Measurements from ENCODE around the gene NFE2L2. TPM values are rescaled to one million over a fixed set of nuclear protein-coding genes. Genes with fewer than 3 reads are reported as not detected.
"Not testable (repeated sequence)": the region's sequence is repeated elsewhere in the genome, so short reads cannot be mapped to it uniquely, and the experiment has no call there.

Gene NFE2L2
- total RNA-seq, 1 donor: 36.1 TPM

DNA sequence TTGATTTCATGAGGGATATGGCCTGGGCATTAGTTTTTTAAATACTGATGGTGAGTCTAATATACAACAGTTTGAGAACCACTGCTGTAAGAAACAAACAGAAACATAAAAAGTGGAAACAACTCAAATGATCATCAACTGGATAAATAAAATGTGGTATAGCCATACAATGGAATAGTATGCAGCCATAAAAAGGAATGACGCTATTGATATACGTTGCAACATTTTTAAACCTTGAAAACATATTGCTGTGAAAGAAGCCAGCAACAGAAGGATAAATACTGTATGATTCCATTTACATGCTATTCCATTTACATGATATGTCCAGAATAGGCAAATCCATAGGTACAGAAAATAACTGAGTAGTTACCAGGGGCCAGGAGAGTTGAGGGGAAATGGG lies 6.5 kb downstream of the NFE2L2 start:
- no peak for DNase-seq (ENCODE audit: low read depth in 2 of 3, low spot score in 2 of 3)

DNA sequence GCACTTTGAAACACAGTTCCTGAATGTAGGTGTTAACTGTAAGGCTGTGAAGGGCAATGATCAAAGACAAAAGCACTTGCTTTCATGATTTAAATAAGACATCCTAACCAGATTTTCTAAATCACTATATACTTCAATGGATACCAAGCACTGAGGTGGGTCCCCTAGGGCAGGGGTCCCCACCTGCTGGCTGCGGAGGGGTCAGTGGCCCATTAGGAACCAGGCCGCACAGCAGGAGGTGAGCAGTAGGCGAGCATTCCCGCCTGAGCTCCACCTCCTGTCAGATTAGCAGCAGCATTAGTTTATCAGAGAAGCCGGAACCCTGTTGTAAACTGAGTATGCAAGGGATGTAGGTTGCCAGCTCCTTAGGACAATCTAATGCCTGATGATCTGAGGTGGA lies 7.1 kb downstream of the NFE2L2 start:
- no peak for DNase-seq (ENCODE audit: low read depth in 2 of 3, low spot score in 2 of 3)

DNA sequence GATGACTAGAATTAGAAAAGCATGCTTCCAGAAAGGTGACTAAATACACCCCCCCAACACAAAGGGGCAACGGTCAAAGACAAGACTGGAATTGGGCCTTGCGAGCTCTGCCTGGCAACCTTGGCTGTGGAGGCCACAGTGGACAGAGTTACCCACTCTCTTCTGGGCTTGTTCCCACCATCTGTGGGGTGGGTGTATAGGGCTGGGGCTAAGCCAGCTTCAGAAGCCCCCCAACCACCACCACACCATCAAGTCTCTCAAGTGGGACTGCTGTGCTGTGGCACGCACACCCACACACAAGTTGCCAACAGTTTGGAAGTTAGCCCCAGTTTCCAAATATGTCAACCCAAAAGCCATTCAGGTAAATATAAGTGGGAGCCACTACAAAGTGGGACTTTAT lies 7.8 kb downstream of the NFE2L2 start:
- DNase-seq (ENCODE audit: low read depth in 2 of 3, low spot score in 2 of 3): no peak

DNA sequence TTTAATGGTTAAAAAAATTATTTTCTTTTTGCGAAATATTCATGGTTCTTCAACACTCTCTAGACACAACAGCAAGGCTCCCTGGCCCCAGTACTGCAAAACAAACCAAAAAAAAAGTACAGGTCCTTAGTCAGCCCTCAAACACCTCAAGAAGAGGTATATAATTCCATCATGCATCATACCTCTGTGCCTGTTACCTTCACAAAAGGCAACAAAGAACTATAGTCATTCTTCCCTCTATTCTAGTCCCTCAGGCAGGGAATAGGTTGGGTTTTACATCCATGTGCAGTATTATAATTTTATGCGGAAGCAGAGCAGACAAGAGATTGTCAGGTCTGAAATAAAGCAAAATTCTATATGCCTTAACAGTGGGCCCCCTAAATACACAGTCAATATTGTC lies 8.5 kb downstream of the NFE2L2 start:
- DNase-seq (ENCODE audit: low read depth in 2 of 3, low spot score in 2 of 3): no peak

DNA sequence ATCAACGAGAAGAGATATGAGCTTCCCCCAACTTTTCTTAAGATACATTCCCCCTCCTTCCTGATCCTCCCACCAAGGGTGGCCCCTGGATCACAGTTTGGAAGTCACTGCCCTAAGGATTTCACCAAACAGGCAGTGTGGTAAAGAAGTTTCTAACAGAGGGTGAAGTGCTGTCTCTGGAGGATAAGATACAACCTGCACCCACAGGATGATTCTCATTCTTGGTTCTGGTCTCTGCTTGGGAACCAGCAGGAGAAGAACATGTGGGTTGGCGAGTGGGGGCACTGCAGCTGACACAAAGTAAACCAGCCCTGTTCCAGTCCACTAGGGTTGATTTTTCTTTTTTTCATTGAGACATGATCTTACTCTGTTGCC lies 9.3 kb downstream of the NFE2L2 start:
- DNase-seq (ENCODE audit: low read depth in 2 of 3, low spot score in 2 of 3): no peak

DNA sequence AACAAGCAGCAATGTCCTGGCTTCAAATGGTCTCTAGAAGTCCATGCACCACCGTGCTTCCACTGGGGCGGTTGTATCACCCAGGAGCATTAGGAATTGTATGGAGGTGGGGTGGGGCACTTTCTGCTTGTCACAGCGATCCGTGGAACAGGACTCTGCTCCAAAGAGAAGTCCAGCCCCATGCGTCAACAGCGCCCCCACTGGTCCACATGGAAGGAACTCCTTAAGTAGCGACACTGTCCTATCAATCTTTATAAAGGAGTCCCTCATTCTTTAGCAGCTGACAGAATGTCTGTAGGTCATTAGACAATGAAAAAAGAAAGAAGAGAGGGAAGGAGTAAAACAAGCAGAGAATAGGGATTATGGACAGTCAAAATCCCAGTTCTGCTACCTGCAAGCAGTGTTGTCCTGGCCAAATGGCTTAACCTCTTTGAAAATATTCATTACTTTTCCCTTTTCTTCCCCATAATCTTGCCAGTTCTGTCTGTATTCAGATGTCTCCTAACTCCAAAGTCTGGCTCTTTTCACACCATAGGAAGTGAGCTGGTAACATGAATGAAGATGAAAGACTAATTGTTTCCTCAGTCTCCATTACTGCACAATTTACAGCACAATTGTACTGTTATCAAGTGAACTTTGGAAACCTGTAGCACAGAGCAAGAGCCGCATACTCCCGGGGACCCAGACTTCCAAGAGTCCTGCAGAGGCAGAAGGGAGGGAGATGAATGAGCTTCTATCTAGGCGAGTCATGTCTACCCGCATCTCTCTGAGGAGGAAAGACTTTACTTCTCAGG lies 9.9 kb downstream of the NFE2L2 start:
- DNase-seq (ENCODE audit: low read depth in 2 of 3, low spot score in 2 of 3): no peak

DNA sequence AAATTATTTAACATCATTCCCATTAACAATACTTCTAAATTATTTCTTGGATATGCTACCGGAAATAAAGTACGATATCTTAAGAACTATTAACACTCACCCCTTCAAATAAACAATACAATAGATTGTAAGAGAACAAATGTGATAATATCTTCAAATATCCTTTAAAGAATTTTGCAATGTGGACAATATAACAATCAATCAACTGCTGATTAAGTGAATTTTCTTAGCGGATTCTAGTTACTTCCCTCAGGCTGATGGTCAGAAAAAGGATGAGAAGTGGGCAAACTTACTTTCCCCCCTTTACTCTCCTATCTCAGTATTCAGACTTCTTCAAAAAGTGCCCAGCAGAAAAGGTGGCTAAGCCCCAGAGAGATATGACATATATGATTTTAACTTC lies 10.8 kb downstream of the NFE2L2 start:
- no peak for DNase-seq (ENCODE audit: low read depth in 2 of 3, low spot score in 2 of 3)

DNA sequence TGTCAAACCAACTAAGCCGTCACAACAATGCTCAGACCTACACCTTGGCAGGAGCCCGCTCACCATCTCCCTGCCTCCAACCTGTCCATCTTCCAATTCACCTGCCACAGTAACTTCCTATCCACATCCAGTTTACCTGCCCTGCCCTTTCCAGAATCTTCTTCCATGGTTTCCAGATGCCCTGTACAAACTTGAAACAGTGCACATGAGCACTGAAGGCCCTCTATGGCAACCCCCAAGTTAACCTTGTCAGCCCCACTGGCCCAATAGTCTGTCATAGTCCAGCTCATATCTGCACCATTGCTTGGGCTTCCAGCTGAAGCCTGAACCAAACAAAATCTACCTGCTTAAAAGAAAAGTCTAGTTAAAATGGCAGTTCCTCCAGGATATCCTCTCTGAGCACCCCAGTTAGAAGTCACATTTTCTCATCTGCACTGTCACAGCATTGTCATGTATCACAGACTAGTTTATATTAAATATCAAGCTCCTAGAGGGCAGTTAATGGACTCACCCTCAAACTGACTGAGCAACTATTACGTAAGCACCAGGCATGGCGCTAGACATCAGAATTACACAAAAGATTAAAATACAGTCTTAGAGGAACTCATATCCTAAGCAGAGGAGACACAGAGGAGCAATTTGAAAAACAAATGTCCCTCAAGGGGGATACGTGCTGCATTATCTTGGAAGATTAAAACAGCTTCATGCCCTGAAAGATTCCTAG lies 11.6 kb downstream of the NFE2L2 start:
- DNase-seq (ENCODE audit: low read depth in 2 of 3, low spot score in 2 of 3): no peak

DNA sequence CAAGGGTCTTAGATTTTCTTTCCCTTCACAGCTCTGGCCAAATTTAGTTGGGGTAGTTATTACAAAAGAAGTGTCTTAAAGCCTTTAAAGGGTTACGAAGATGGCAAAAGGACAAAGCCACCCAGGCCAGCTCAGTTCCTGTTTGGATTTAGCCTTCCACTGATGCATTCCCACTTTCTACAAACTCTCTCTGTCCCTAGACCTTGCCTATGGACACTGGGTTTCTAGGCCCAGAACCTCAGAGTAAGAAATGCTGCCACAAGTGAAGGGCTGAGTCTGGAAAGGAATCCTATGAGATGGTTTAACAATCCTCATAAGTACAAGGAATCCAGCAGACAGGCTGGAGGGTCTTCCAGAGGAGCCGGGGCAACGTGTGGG lies 13.4 kb downstream of the NFE2L2 start:
- DNase-seq (ENCODE audit: low read depth in 2 of 3, low spot score in 2 of 3): no peak

DNA sequence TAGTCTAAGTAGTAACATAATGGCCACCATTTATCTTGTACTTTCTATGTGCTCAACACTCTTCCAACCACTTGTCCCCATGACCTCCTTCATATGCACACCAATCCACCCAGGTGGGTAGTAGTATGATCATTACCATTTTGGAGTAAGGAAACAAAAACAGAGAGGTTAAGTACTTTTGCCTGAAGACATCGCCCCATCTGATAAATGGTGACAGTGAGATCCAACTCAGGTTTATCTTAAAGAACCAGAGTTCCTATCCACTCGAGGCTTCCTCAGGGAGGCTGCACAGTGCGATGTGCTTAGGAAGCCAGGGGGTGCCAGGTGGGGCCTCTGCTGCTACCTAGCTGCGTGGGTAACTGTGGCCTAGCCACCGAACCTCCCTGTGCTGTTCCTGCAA lies 14.1 kb downstream of the NFE2L2 start:
- DNase-seq (ENCODE audit: low read depth in 2 of 3, low spot score in 2 of 3): no peak

DNA sequence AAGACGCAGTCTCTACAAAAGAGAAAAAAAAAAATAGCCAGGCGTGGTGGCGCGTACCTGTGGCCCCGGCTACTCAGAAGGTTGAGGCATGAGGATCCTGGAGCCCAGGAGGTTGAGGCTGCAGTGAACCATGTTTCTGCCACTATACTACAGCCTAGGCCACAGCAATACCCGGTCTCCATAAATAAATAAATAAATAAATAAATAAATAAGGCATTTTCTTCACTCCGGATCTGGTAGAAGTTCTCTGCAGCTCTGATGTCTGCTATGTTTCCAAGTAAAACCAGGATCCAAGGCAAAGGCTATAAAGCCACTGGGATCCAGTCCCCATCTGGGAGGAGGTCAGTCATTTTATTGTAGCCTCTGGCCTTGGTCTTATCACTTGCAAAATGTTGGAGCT lies 15.5 kb downstream of the NFE2L2 start:
- DNase-seq (ENCODE audit: low read depth in 2 of 3, low spot score in 2 of 3): no peak

DNA sequence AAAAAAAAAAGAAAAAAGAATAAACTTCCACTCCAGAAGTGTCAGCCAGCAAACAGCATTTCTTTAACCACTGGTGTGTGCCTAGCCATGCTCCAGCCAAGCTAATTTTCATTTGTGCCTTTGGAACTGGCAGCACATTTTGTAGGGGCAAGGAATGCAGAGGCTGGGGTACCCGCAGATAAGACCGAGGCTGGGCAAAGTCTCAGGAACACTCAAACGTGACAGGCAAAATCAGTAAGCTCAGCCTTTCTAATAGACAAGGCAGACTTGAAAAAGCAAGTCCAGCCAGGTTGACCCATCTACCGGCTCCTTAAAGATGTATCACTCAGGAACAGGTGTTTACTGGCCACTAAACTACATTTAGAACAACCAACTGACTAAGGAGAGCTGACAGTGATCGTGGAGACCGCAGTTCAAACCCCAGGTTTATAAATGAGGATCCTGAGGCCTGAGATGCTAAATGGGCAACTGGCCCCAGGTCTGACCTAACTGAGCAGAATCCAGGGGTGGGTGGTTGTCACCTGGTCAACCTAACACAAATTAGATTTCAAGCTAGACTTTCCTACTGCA lies 16.7 kb downstream of the NFE2L2 start:
- DNase-seq (ENCODE audit: low read depth in 2 of 3, low spot score in 2 of 3): no peak

DNA sequence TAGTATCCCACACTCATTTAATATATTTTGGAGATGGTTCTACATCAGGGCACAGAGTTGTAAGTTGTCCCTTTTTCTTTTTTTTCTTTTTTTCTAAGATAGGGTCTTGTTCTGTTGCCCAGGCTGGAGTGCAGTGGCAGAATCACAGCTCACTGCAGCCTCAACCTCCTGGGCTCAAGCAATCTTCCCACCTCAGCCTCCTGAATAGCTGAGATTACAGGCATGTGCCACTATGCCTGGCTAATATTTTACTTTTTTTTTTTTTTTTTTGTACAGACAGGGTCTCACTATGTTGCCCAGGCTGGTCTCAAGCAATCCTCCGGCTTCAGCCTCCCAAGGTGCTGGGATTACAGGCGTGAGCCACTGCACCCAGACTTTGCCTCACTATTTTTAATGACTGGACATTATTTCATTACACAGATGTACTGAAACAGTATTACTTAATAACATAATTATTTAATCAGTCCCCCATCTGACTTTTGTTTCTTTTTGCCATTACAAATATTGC lies 17.9 kb downstream of the NFE2L2 start:
- DNase-seq (ENCODE audit: low read depth in 2 of 3, low spot score in 2 of 3): not testable (repeated sequence)

DNA sequence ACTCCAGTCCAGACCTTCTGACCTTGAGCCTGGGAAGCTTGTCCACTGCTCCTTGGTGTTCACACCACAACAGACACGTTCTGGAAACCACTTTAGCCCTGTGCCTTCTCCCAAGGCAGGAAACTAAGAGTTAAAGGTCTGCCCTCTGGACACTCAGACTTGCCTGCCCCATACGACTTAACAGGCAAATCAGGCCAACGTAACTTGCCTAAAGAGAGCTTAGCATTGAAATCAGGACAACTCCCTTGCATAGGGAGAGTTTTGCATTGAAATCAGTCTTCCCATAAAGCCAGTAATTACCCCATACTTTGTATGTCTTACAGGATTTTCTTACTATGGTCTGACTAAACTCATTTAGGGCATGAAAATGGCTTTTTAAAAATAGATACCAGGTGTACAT lies 18.5 kb downstream of the NFE2L2 start:
- DNase-seq (ENCODE audit: low read depth in 2 of 3, low spot score in 2 of 3): no peak

DNA sequence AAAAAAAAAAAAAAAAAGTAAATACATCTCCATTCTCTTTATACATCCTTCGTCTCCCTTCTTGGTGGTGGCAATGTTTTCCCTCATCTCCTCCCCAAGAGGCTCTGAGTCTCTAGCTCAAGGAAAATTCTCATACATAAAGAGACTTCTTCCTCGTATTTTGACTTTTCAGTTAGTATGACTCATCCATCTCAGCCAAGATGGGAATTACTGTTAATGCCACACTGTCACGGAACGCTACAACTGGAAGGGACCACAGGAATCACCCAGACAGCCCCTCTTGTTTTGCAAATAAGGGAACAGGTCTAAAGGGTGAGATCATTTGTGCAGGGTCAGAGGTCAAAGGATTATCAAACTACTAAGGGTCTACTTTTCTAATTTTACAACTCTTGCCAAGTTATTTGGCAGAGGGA lies 19.5 kb downstream of the NFE2L2 start:
- no peak for DNase-seq (ENCODE audit: low read depth in 2 of 3, low spot score in 2 of 3)

DNA sequence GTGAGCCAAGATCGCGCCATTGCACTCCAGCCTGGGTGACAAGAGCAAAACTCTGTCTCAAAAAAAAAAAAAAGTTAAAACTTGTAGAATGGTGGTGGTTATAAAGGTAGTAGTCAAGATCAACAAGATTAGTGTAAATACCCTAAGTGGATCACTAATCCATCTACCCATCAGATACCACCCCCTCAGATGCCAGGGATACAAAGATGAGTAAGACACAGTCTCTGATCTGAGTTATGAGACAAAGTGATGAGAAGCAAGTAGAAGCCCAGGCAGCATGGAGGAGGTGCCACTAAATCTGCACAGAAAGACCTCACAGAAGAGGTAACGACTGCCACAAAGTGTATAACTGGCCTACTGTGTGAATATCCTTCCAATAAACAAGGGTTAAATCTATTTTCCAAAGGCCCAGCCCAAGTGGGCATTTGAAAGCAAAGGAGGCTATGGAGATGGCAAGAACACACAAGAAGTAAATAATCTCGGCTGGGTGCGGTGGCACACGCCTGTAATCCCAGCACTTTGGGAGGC lies 20.2 kb downstream of the NFE2L2 start:
- no peak for DNase-seq (ENCODE audit: low read depth in 2 of 3, low spot score in 2 of 3)

DNA sequence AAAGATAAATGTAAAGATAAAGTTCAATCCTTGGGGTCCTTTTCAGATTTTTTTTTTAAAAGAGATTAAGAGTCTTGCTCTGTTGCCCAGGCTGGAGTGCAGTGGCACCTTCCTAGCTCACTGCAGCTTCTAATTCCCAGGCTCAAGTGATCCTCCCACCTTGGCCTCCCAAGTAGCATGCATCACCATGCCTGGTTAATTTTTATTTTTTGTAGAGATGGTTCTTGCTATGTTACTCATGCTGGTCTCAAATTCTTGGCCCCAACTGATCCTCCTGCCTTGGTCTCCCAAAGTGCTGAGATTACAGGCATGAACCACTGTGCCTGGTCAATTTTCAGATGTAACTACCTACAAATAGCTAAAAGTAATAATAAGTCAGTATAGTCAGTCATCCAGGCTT lies 21.1 kb downstream of the NFE2L2 start:
- no peak for DNase-seq (ENCODE audit: low read depth in 2 of 3, low spot score in 2 of 3)

DNA sequence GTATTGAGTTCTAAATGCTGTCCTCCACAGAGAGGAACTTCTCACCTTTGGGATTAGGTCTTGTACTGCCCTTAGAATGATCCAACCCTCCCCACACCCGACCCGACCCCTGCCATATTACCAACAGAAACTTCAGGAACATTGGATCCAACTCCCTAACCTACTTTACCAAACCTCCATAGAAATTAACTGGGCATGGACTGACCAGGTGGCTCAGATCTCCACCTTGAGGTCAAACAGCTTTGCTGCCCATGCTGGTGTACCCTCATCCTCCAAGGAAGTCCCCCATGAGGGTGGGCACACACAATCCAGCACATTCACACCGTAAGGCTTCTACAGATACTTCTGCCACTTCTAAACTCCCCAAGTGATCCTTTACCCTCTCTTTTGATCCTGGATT lies 21.5 kb downstream of the NFE2L2 start:
- DNase-seq (ENCODE audit: low read depth in 2 of 3, low spot score in 2 of 3): no peak

DNA sequence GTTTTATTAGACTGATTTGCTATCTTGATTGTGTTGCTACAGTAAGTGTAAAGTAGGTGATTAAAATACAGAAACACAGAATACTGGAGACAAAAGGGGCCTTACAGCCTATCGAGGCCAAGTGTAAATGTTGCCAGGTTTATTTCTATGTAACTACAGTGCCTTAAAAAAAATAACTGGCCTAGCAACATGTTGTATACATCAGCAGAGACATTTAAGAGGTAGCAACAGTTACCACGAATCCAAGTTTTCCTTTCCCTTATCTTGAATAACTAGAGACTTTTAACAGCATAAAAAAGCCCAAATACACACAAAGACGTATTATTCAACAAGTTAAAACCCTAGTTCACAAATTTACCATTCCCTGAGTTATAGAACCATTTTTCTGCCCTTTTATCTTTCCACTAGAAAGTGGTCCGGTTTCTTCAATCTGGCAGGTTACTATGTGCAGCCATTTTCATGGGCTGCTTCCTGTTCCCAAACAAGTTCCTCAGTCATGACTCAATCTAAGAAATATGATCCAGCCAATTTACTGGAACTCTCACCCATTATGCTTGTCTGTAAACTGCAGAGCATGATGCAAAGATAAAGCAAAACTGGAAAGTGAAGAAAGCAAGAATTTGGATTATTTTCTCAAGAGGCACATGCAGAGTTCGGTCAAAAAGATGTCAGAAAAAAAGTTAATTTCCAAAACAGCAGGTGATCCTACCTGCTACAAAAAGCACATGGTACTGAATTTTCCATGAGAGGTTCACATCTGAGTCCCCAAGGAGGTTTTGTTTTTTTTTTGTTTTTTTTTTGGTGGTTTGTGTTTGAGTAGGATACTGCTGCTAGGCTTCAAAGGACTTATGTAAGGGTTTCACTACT lies 22.2 kb downstream of the NFE2L2 start:
- DNase-seq (ENCODE audit: low read depth in 2 of 3, low spot score in 2 of 3): peak in 1 of 3 donors; percentile 64

DNA sequence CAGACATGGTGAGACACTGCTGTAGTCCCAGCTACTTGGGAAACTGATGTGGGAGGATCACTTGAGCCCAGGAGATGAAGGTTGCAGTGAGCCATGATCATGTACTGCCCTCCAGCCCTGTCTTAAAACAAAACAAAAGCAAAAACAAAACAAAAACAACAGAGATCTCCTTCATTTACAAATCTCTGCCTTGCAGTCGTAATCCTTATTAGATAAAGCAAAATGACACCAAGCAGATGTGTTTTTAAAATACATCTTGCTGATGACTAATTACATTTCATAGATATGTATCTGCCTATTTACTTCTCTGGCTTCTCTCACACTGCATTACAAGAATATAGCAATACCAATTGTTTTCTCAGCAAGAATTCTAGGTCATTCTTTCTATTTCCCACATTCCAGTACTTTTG lies 22.8 kb downstream of the NFE2L2 start:
- no peak for DNase-seq (ENCODE audit: low read depth in 2 of 3, low spot score in 2 of 3)
